Measurements from ENCODE around the gene IGFLR1.

DNA sequence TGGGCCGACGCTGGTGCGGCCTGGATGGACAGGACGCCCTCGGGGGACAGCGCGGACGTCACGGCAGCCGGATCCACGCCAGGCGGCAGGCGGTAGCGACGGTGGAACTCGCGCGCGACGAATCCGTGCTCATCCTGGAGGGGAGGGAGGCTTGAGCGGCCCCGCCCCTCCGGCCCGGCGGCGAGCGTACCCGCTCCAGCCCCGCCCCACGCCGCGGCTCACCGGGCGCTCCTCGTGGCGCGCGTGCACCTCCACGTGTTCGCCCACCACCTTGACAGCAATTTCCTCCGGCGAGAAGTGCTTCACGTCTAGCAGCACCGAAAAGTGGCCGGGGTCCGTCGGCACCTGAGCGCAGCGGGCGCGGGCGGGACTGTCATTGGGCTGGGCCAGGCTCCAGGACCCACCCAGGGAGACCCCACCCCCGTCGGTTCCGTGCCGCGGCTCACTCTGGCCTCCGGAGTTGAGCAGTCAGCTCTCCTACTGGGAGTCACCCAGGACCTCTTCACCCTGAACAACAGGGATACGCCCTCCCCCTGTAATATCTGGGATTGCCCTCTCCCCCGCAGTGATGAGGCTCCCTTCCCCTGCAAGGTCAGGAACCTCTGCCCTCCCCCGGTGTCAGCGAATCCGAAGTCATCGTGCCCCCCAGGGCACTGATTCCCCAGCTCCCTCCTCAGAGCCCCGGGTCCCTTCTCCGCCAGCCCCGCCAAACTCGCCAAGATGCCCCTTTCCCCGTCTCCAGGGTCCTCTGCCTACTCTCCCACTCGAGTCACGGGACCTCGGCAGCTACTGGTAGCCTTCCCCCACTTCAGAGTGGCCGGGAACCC is 13.5 kb upstream of the IGFLR1 start:
- TF ChIP-seq, protein P1, sequence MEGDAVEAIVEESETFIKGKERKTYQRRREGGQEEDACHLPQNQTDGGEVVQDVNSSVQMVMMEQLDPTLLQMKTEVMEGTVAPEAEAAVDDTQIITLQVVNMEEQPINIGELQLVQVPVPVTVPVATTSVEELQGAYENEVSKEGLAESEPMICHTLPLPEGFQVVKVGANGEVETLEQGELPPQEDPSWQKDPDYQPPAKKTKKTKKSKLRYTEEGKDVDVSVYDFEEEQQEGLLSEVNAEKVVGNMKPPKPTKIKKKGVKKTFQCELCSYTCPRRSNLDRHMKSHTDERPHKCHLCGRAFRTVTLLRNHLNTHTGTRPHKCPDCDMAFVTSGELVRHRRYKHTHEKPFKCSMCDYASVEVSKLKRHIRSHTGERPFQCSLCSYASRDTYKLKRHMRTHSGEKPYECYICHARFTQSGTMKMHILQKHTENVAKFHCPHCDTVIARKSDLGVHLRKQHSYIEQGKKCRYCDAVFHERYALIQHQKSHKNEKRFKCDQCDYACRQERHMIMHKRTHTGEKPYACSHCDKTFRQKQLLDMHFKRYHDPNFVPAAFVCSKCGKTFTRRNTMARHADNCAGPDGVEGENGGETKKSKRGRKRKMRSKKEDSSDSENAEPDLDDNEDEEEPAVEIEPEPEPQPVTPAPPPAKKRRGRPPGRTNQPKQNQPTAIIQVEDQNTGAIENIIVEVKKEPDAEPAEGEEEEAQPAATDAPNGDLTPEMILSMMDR (IDR thresholded peaks at IDR 0.05; ENCODE audit: poor library complexity, severe bottlenecking), result no peak
- TF ChIP-seq POLR2AphosphoS5 (IDR thresholded peaks at IDR 0.05) (no peak), SMC3 (conservative IDR thresholded peaks at IDR 0.05; ENCODE audit: poor library complexity) (no peak), RAD21 (conservative IDR thresholded peaks at IDR 0.05) (no peak), EZH2 (IDR thresholded peaks at IDR 0.05; ENCODE audit: borderline replicate concordance, insufficient read depth, low read length, poor library complexity, severe bottlenecking) (no peak), EP300 (conservative IDR thresholded peaks at IDR 0.05; ENCODE audit: poor library complexity, severe bottlenecking) (no peak)
